A673 (cell line): ENCODE measurements around the gene VAPA. TPM values are rescaled to one million over a fixed set of nuclear protein-coding genes. Genes with fewer than 3 reads are reported as not detected.
"Not testable (repeated sequence)": the region's sequence is repeated elsewhere in the genome, so short reads cannot be mapped to it uniquely, and the experiment has no call there.

Experiments used
- BruUV-seq: library from RNA; stranded (reverse); fragments of 400-500 nt; replicated peaks from 2 replicates; lab custom pipeline; 2021; lab: Mats Ljungman, UMichigan
- CTCF ChIA-PET: fragments of 300-600 bp; sonication (Branson Sonifier 250); formaldehyde crosslinking; loops from one replicate; lab custom pipeline; 2022; ENCODE audit warnings: antibody characterized with exemption; lab: Charles Lee
- POLR2A ChIA-PET: fragments of 300-600 bp; sonication (Branson Sonifier 250); formaldehyde crosslinking; loops from one replicate; lab custom pipeline; 2022; ENCODE audit warnings: antibody characterized with exemption; ENCODE audit not compliant: low non-redundant PET; lab: Charles Lee
- DNase-seq: peaks from one replicate; pipeline ENCODE4 v3.0.0-alpha.2; 2015; ENCODE audit warnings: low spot score
- H3K27ac ChIP-seq: fragments of 200-600 bp; sonication (generic); 2 replicates; pipeline ENCODE4 v1.5.1; 2016; ENCODE audit warnings: mixed run types, low read depth, mild to moderate bottlenecking, mixed read lengths, antibody characterized with exemption, low read length; ENCODE audit not compliant: poor library complexity, severe bottlenecking
- H3K27me3 ChIP-seq: fragments of 200-600 bp; sonication (generic); replicated peaks from 2 replicates; pipeline ENCODE4 v1.6.1; 2017; ENCODE audit warnings: mixed run types, low read depth, mild to moderate bottlenecking, mixed read lengths, antibody characterized with exemption, low read length; ENCODE audit not compliant: insufficient read depth, poor library complexity
- H3K36me3 ChIP-seq: fragments of 200-600 bp; sonication (generic); 2 replicates; pipeline ENCODE4 v1.6.1; 2016; ENCODE audit warnings: mixed run types, mild to moderate bottlenecking, mixed read lengths, antibody characterized with exemption, low read length; ENCODE audit not compliant: insufficient read depth, poor library complexity, severe bottlenecking
- H3K4me1 ChIP-seq: fragments of 200-600 bp; sonication (generic); 2 replicates; pipeline ENCODE4 v1.6.1; 2017; ENCODE audit warnings: mixed run types, mild to moderate bottlenecking, mixed read lengths, antibody characterized with exemption, low read length; ENCODE audit not compliant: insufficient read depth, poor library complexity, severe bottlenecking
- H3K4me3 ChIP-seq: fragments of 200-600 bp; sonication (generic); 2 replicates; pipeline ENCODE4 v1.5.1; 2016; ENCODE audit warnings: low read depth, mixed run types, mild to moderate bottlenecking, mixed read lengths, low read length; ENCODE audit not compliant: poor library complexity, severe bottlenecking
- H3K9me3 ChIP-seq: fragments of 200-600 bp; sonication (generic); 2 replicates; pipeline ENCODE4 v1.6.1; 2016; ENCODE audit warnings: mixed run types, low read depth, mild to moderate bottlenecking, mixed read lengths, antibody characterized with exemption, low read length; ENCODE audit not compliant: poor library complexity, severe bottlenecking
- CTCF ChIP-seq: fragments of 300-800, 200-600 bp; sonication (generic); conservative IDR thresholded peaks from 2 replicates; pipeline ENCODE4 v1.5.1; 2017; ENCODE audit warnings: low read depth, mild to moderate bottlenecking, antibody characterized with exemption, low read length, moderate library complexity, mixed read lengths
- EZH2 ChIP-seq: fragments of 200-600 bp; sonication (generic); IDR thresholded peaks from 2 replicates; pipeline ENCODE4 v1.6.1; 2017; ENCODE audit warnings: borderline replicate concordance, low read depth, mild to moderate bottlenecking, mixed read lengths, antibody characterized with exemption, low read length; ENCODE audit not compliant: poor library complexity, severe bottlenecking
- intact Hi-C: fragments of 100-400 bp; cut with micrococcal nuclease; formaldehyde crosslinking; loops from one replicate; pipeline ENCODE4 v1.10.0; 2022; ENCODE audit not compliant: unreplicated experiment
- total RNA-seq: library from RNA; stranded (reverse); gene quantifications from 2 replicates; pipeline ENCODE4 v1.2.3, GENCODE V29; 2021

VAPA gene
- total RNA-seq, 1 experiment from 2014 or later, result 185 TPM

- ChIA-PET CTCF (no interaction called here), POLR2A (no interaction called here)
- Histone ChIP-seq H3K36me3 (no peaks in the 10 kb centered on the region), H3K4me3 (no peak overlapping the region), H3K9me3 (no peaks in the 10 kb centered on the region), H3K27ac (no peak overlapping the region), H3K4me1 (peaks cover 6% of the 10 kb centered on the region), H3K27me3 (no peaks in the 10 kb centered on the region)
- intact Hi-C loops, result no loop called here
- no TSS peak for BruUV-seq
- DNase-seq, result no peak
- no peak for TF ChIP-seq CTCF
- TF ChIP-seq EZH2, result no peak
These were observed 16.7 kb upstream of the VAPA start for GRCh38 chr18:9897129-9897528.

GRCh38 chr18:9897787-9898291, 16.0 kb upstream of the VAPA start:
- H3K4me3 ChIP-seq, BruUV-seq, H3K4me1 ChIP-seq, CTCF ChIA-PET, intact Hi-C loops, DNase-seq, POLR2A ChIA-PET, H3K36me3 ChIP-seq, H3K27ac ChIP-seq, H3K9me3 ChIP-seq, H3K27me3 ChIP-seq: not testable (repeated sequence)

- no TSS peak for BruUV-seq
- POLR2A ChIA-PET, result no interaction called here
- Histone ChIP-seq H3K4me1 (peaks cover 6% of the 10 kb centered on the region), H3K9me3 (no peaks in the 10 kb centered on the region), H3K36me3 (no peaks in the 10 kb centered on the region), H3K27ac (no peak overlapping the region), H3K27me3 (no peaks in the 10 kb centered on the region), H3K4me3 (no peak overlapping the region)
- intact Hi-C loops, result no loop called here
- TF ChIP-seq CTCF, result no peak
- TF ChIP-seq EZH2, result no peak
- CTCF ChIA-PET, result no interaction called here
- DNase-seq, result no peak
These were observed 14.8 kb upstream of the VAPA start for GRCh38 chr18:9898792-9899549.

GRCh38 chr18:9899550-9899930, 14.3 kb upstream of the VAPA start:
- H3K4me3 ChIP-seq, H3K27me3 ChIP-seq, H3K36me3 ChIP-seq, H3K9me3 ChIP-seq, H3K4me1 ChIP-seq, H3K27ac ChIP-seq, DNase-seq, POLR2A ChIA-PET, intact Hi-C loops, CTCF ChIA-PET, BruUV-seq: not testable (repeated sequence)
